ENCODE results near the gene ERFL.

The ERFL gene

GRCh38 chr19:41870401-41870873 lies 57.8 kb downstream of the ERFL start (continued):
- TF ChIP-seq INSM2 (tag by site-specific recombination; IDR thresholded peaks at IDR 0.05): no peak
- TF ChIP-seq BCL11A (tag by site-specific recombination; IDR thresholded peaks at IDR 0.05; ENCODE audit: low read depth): no peak
- TF ChIP-seq ZNF157 (tag by site-specific recombination; IDR thresholded peaks at IDR 0.05): no peak
- TF ChIP-seq ZNF548 (tag by site-specific recombination; IDR thresholded peaks at IDR 0.05): no peak
- TF ChIP-seq, protein P1, sequence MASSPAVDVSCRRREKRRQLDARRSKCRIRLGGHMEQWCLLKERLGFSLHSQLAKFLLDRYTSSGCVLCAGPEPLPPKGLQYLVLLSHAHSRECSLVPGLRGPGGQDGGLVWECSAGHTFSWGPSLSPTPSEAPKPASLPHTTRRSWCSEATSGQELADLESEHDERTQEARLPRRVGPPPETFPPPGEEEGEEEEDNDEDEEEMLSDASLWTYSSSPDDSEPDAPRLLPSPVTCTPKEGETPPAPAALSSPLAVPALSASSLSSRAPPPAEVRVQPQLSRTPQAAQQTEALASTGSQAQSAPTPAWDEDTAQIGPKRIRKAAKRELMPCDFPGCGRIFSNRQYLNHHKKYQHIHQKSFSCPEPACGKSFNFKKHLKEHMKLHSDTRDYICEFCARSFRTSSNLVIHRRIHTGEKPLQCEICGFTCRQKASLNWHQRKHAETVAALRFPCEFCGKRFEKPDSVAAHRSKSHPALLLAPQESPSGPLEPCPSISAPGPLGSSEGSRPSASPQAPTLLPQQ (tag by site-specific recombination; IDR thresholded peaks at IDR 0.05): no peak
- no peak for TF ChIP-seq ZNF266 (tag by site-specific recombination; IDR thresholded peaks at IDR 0.05; ENCODE audit: low read depth)
- TF ChIP-seq GLIS1 (tag by site-specific recombination; IDR thresholded peaks at IDR 0.05): peak; percentile 87
- no peak for TF ChIP-seq GLI2 (tag by site-specific recombination; IDR thresholded peaks at IDR 0.05; ENCODE audit: borderline replicate concordance, low read depth)
- TF ChIP-seq SP7 (tag by site-specific recombination; IDR thresholded peaks at IDR 0.05): 0 out of 2 replicates have a peak, but pooled peaks have one; percentile 45
- TF ChIP-seq IKZF3 (tag by site-specific recombination; IDR thresholded peaks at IDR 0.05): 0 out of 2 replicates have a peak, but pooled peaks have one; percentile 8
- TF ChIP-seq GFI1B (tag by site-specific recombination; IDR thresholded peaks at IDR 0.05): no peak
- no peak for TF ChIP-seq ZEB2 (tag by site-specific recombination; IDR thresholded peaks at IDR 0.05)
- no peak for TF ChIP-seq BCL6B (tag by site-specific recombination; IDR thresholded peaks at IDR 0.05)
- no peak for TF ChIP-seq ZNF2 (tag by site-specific recombination; IDR thresholded peaks at IDR 0.05)
- no peak for TF ChIP-seq ZNF324 (tag by site-specific recombination; IDR thresholded peaks at IDR 0.05)
- TF ChIP-seq ZNF776 (tag by site-specific recombination; IDR thresholded peaks at IDR 0.05; ENCODE audit: borderline replicate concordance): no peak
- TF ChIP-seq, protein P2, sequence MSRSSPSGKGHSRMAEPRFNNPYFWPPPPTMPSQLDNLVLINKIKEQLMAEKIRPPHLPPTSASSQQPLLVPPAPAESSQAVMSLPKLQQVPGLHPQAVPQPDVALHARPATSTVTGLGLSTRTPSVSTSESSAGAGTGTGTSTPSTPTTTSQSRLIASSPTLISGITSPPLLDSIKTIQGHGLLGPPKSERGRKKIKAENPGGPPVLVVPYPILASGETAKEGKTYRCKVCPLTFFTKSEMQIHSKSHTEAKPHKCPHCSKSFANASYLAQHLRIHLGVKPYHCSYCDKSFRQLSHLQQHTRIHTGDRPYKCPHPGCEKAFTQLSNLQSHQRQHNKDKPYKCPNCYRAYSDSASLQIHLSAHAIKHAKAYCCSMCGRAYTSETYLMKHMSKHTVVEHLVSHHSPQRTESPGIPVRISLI (tag by site-specific recombination; IDR thresholded peaks at IDR 0.05): peak; percentile 84
- no peak for TF ChIP-seq YY1 (tag by site-specific recombination; IDR thresholded peaks at IDR 0.05)
- no peak for TF ChIP-seq YY2 (tag by site-specific recombination; IDR thresholded peaks at IDR 0.05)
- no peak for TF ChIP-seq REST (tag by site-specific recombination; IDR thresholded peaks at IDR 0.05)
- TF ChIP-seq ZNF658 (tag by site-specific recombination; IDR thresholded peaks at IDR 0.05): no peak
- TF ChIP-seq ZNF449 (tag by site-specific recombination; IDR thresholded peaks at IDR 0.05): 0 out of 2 replicates have a peak, but pooled peaks have one; percentile 29
- TF ChIP-seq WT1 (tag by site-specific recombination; IDR thresholded peaks at IDR 0.05): no peak
- TF ChIP-seq ZNF514 (tag by site-specific recombination; IDR thresholded peaks at IDR 0.05): no peak
- TF ChIP-seq ZBTB17 (tag by site-specific recombination; IDR thresholded peaks at IDR 0.05): 0 out of 2 replicates have a peak, but pooled peaks have one; percentile 14
- TF ChIP-seq ZFHX2 (tag by site-specific recombination; conservative IDR thresholded peaks at IDR 0.05): 0 out of 2 replicates have a peak, but pooled peaks have one; percentile 32
